Measurements from ENCODE around the gene TRIM9. TPM values are rescaled to one million over a fixed set of nuclear protein-coding genes. Genes with fewer than 3 reads are reported as not detected.

Gene TRIM9
- total RNA-seq, 1 donor = not detected

GRCh38 chr14:51129130-51129529 lies 34.2 kb upstream of the TRIM9 start:
- no peak overlapping the region for H3K4me3 ChIP-seq (ENCODE audit: low read depth, low read length)
- DNase-seq (ENCODE audit: low read depth) = no peak
- peak; percentile 12 for TF ChIP-seq CTCF (IDR thresholded peaks at IDR 0.05; ENCODE audit: insufficient read depth, low read depth, low read length)

- no peak for DNase-seq (ENCODE audit: low read depth)
- no peak overlapping the region for H3K4me3 ChIP-seq (ENCODE audit: low read depth, low read length)
- no peak for TF ChIP-seq CTCF (IDR thresholded peaks at IDR 0.05; ENCODE audit: insufficient read depth, low read depth, low read length)
These were observed 29.1 kb upstream of the TRIM9 start for GRCh38 chr14:51124029-51124428.

- DNase-seq (ENCODE audit: low read depth) = peak; percentile 23
- TF ChIP-seq CTCF (IDR thresholded peaks at IDR 0.05; ENCODE audit: insufficient read depth, low read depth, low read length) = no peak
- no peak overlapping the region for H3K4me3 ChIP-seq (ENCODE audit: low read depth, low read length)
These were observed 26.2 kb upstream of the TRIM9 start for GRCh38 chr14:51121096-51121495.

- no peak overlapping the region for H3K4me3 ChIP-seq (ENCODE audit: low read depth, low read length)
- DNase-seq (ENCODE audit: low read depth) = no peak
- no peak for TF ChIP-seq CTCF (IDR thresholded peaks at IDR 0.05; ENCODE audit: insufficient read depth, low read depth, low read length)
These were observed 24.6 kb upstream of the TRIM9 start for GRCh38 chr14:51119411-51120051.

GRCh38 chr14:51118993-51119392 lies 24.1 kb upstream of the TRIM9 start:
- DNase-seq (ENCODE audit: low read depth) = no peak
- no peak for TF ChIP-seq CTCF (IDR thresholded peaks at IDR 0.05; ENCODE audit: insufficient read depth, low read depth, low read length)
- no peak overlapping the region for H3K4me3 ChIP-seq (ENCODE audit: low read depth, low read length)

- no peak for TF ChIP-seq CTCF (IDR thresholded peaks at IDR 0.05; ENCODE audit: insufficient read depth, low read depth, low read length)
- H3K4me3 ChIP-seq (ENCODE audit: low read depth, low read length) = no peak overlapping the region
- DNase-seq (ENCODE audit: low read depth) = no peak
These were observed 22.7 kb upstream of the TRIM9 start for GRCh38 chr14:51117593-51117992.

- no peak for DNase-seq (ENCODE audit: low read depth)
- no peak overlapping the region for H3K4me3 ChIP-seq (ENCODE audit: low read depth, low read length)
- no peak for TF ChIP-seq CTCF (IDR thresholded peaks at IDR 0.05; ENCODE audit: insufficient read depth, low read depth, low read length)
These were observed 21.8 kb upstream of the TRIM9 start for GRCh38 chr14:51116682-51117081.
